PC-3 (cell line): Measurements from ENCODE around the gene ADGRL3.

ENCODE experiments used
- CTCF ChIP-seq: fragments of 300-600 bp; sonication (generic); conservative IDR thresholded peaks from 2 replicates; pipeline ENCODE4 v1.5.1; 2017; ENCODE audit warnings: antibody characterized with exemption, low read depth, mild to moderate bottlenecking, low read length
- EZH2 ChIP-seq: fragments of 300-600 bp; sonication (generic); IDR thresholded peaks from one replicate; pipeline ENCODE4 v1.6.1; 2017; ENCODE audit warnings: antibody characterized with exemption, mild to moderate bottlenecking, low read length; ENCODE audit not compliant: unreplicated experiment
- EZH2phosphoT487 ChIP-seq: fragments of 300-600 bp; sonication (generic); IDR thresholded peaks from 2 replicates; pipeline ENCODE4 v1.6.1; 2018; ENCODE audit warnings: mild to moderate bottlenecking, antibody characterized with exemption, low read length, borderline replicate concordance

- TF ChIP-seq CTCF, result peak; percentile 57
- no peak for TF ChIP-seq EZH2
- TF ChIP-seq EZH2phosphoT487, result no peak
These were observed 784.3 kb downstream of the ADGRL3 start for GRCh38 chr4:61984260-61984909.
